ENCODE results near the gene SNRK. TPM values are rescaled to one million over a fixed set of nuclear protein-coding genes. Genes with fewer than 3 reads are reported as not detected.

Gene SNRK
- total and polyA plus RNA-seq, 2 experiments from 2014 or later = 5.5 to 18.8 TPM

- no peaks in the 10 kb centered on the region for H3K27me3 ChIP-seq (ENCODE audit: insufficient read depth)
- H2AFZ ChIP-seq = no peak overlapping the region
- H3K27ac ChIP-seq (ENCODE audit: low read depth) = no peak overlapping the region
- H3K4me3 ChIP-seq = no peak overlapping the region
- H3K4me1 ChIP-seq (ENCODE audit: insufficient read depth) = no peaks in the 10 kb centered on the region
- peaks cover 29% of the 10 kb centered on the region for H3K79me2 ChIP-seq (replicated peaks; ENCODE audit: insufficient read depth)
- H3K4me3 Mint-ChIP-seq = no peak overlapping the region
- no peaks in the 10 kb centered on the region for H3F3A ChIP-seq (replicated peaks; ENCODE audit: low read depth)
- H3K9me3 Mint-ChIP-seq = no peaks in the 10 kb centered on the region
- no peaks in the 10 kb centered on the region for H3K9me2 ChIP-seq (ENCODE audit: insufficient read depth)
- no peak for TF ChIP-seq STAT1 (IDR thresholded peaks at IDR 0.05; ENCODE audit: unreplicated experiment)
- TF ChIP-seq ZNF114 (CRISPR knock-in tag; IDR thresholded peaks at IDR 0.05) = no peak
- TF ChIP-seq ZNF331 (CRISPR knock-in tag; IDR thresholded peaks at IDR 0.05; ENCODE audit: low read depth) = no peak
- no peak for TF ChIP-seq ZNF462 (CRISPR knock-in tag; IDR thresholded peaks at IDR 0.05)
- no peak for TF ChIP-seq POLR2AphosphoS5 (IDR thresholded peaks at IDR 0.05; ENCODE audit: low read depth)
- no peak for TF ChIP-seq CREB1 (CRISPR knock-in tag; IDR thresholded peaks at IDR 0.05; ENCODE audit: low read depth)
- TF ChIP-seq REST (IDR thresholded peaks at IDR 0.05; ENCODE audit: unreplicated experiment) = no peak
- TF ChIP-seq ETS1 (IDR thresholded peaks at IDR 0.05) = no peak
- TF ChIP-seq EZH2 (IDR thresholded peaks at IDR 0.05; ENCODE audit: low read depth, unreplicated experiment) = no peak
- TF ChIP-seq NANOG (IDR thresholded peaks at IDR 0.05; ENCODE audit: borderline replicate concordance) = no peak
- no peak for TF ChIP-seq JUNB (IDR thresholded peaks at IDR 0.05; ENCODE audit: unreplicated experiment)
- TF ChIP-seq CTCF (conservative IDR thresholded peaks at IDR 0.05; ENCODE audit: low read depth in 2 of 2) = no peak
- no peak for TF ChIP-seq EZH2phosphoT487 (IDR thresholded peaks at IDR 0.05; ENCODE audit: unreplicated experiment)
- H3K27ac Mint-ChIP-seq = no peak overlapping the region
- no peaks in the 10 kb centered on the region for H3K4me1 Mint-ChIP-seq
- ATAC-seq = no peak
- peaks cover 6% of the 10 kb centered on the region; the same call in 2 of the 3 replicates for H3K36me3 Mint-ChIP-seq (ENCODE audit: low read depth)
- no peak for DNase-seq (ENCODE audit: low spot score)
- no peaks in the 10 kb centered on the region for H3K36me3 ChIP-seq (ENCODE audit: insufficient read depth)
- H3K4me2 ChIP-seq = no peak overlapping the region
- no peaks in the 10 kb centered on the region for H3K27me3 Mint-ChIP-seq (ENCODE audit: insufficient read depth, low read depth, poor library complexity)
- H4K20me1 ChIP-seq (replicated peaks; ENCODE audit: insufficient read depth) = peaks cover 10% of the 10 kb centered on the region; the same call in 1 of the 2 replicates
These were observed 16.0 kb downstream of the SNRK start for GRCh38 chr3:43302116-43302880.

Measured in GM23338 (cell line).